ES-I3 (cell line): Measurements from ENCODE around the gene NT5C3A.
"Not testable (repeated sequence)": the region's sequence is repeated elsewhere in the genome, so short reads cannot be mapped to it uniquely, and the experiment has no call there.

ENCODE experiments used
- H3K36me3 ChIP-seq: 2 replicates; pipeline ENCODE4 v1.6.1; 2013; ENCODE audit warnings: mild to moderate bottlenecking, low read length, control low read depth, moderate library complexity; ENCODE audit not compliant: insufficient read depth
- H3K4me1 ChIP-seq: 2 replicates; pipeline ENCODE4 v1.6.1; 2013; ENCODE audit warnings: mild to moderate bottlenecking, control low read depth, low read length; ENCODE audit not compliant: insufficient read depth
- H3K9ac ChIP-seq: 2 replicates; pipeline ENCODE4 v1.6.1; 2013; ENCODE audit warnings: low read depth, mild to moderate bottlenecking, low read length, moderate library complexity
- H3K9me3 ChIP-seq: 2 replicates; pipeline ENCODE4 v1.6.1; 2013; ENCODE audit warnings: mild to moderate bottlenecking, low read length, moderate library complexity; ENCODE audit not compliant: control insufficient read depth, insufficient read depth

NT5C3A gene

DNA sequence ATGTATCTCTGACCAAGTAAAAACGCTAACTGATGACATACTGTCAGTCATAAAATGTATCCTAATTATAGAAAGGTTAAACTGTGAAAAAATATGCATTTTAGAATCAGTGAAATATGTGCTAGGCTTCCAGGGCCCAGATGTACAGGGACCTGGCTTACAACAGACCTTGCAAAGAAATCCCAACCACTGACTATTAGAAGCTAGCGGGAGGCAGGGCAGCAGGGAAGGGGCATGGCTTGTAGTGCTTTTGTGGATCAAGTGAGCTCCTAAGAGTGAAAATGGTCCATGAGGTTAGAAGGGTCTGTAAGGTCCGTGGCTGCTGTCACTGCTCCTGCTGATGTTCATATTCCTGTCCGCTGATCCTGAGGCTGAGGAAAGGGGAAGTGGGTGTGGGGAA, 64.6 kb downstream of the NT5C3A start:
- H3K36me3 ChIP-seq, H3K4me1 ChIP-seq, H3K9me3 ChIP-seq, H3K9ac ChIP-seq: not testable (repeated sequence)

DNA sequence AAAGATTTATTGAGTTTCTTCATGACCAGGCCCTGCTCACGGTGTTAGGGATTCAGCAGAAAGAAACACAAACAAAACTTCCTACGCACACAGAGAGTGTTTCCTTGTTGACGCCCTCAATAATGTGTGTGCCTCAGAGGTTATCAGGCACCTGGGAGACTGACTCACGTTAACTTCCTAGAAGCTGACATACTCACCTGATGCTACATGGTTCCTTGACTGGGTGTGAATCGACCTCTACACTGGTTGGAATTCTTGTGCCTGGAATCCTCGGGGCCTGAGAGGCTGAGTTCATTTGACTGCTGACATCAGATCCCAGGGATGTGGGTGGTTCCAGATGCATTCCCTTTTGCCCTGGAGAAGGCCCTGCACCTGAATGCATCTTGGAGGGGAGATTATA, 69.8 kb downstream of the NT5C3A start:
- H3K4me1 ChIP-seq, H3K36me3 ChIP-seq: not testable (repeated sequence)

GRCh38 chr7:32991975-32992700, 70.4 kb downstream of the NT5C3A start:
- H3K9ac ChIP-seq, H3K4me1 ChIP-seq, H3K36me3 ChIP-seq, H3K9me3 ChIP-seq: not testable (repeated sequence)

More for the DNA sequence above, 69.8 kb downstream of the NT5C3A start:
- H3K9ac ChIP-seq, H3K9me3 ChIP-seq: not testable (repeated sequence)

DNA sequence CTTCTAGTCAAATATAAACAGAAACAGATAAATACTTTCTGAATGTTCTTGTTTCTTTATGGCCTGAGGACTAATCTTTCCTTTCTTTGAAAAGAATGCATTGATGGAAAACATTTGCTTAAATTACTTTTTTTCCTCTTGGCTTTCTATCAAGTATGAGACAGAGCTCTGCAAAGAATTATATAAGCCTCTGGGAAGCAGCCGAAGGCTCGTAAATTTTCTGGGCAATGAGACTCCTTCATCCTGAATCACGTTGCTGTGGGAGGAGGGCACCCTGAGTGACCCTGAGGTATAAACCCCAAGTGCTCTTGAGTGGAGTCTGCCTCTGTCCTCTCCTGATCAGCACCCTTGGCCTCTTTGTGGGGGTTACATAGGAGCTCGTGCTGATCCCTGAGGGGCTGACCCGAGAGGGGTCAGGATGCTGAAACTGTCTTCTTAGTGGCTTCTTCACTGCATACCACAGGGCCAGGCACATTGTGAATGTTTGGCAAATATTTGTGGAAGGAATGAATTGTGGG, 71.4 kb downstream of the NT5C3A start:
- not testable (repeated sequence) for H3K9me3 ChIP-seq, H3K36me3 ChIP-seq, H3K9ac ChIP-seq, H3K4me1 ChIP-seq

DNA sequence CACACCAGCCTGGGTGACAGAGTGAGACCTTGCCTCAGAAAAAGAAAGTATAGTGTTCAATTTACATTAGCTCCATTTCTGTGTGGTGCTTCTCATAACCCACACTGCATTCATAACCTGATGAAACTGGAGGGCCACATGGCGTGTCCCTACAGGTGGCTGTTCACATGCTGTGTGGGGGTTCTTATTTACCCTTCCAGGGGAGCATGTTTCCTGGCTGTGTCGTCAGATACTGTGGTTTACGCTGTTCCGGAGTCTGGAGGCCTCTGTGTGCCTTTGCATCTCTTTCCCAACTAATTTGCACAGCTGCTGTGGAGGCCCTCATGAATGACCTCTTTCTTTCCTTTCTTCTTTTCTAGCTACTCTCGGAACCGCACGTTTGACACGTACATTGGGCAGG, 74.4 kb downstream of the NT5C3A start:
- H3K9me3 ChIP-seq, H3K4me1 ChIP-seq, H3K9ac ChIP-seq, H3K36me3 ChIP-seq: not testable (repeated sequence)

GRCh38 chr7:32979902-32980301, 82.7 kb downstream of the NT5C3A start:
- H3K9ac ChIP-seq, H3K36me3 ChIP-seq, H3K4me1 ChIP-seq, H3K9me3 ChIP-seq: not testable (repeated sequence)

DNA sequence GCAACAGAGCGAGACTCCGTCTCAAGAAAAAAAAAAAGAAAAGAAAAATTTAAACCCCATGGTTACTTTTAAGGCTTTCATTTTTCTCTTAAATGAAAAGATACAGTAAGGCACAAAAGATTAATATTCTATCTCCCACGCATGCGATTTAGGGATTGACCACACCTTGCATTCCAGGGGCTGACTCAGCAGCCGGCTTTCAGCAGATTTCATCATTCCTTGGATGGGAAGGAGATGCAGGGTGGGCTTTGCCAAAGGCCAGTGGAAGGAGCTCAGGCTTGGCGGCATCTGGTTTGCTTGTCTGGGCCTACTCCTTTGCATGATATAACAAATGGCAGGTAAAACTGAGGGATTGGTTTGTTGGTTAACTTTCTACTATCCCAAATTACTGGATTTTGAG, 83.3 kb downstream of the NT5C3A start:
- H3K4me1 ChIP-seq, H3K36me3 ChIP-seq, H3K9me3 ChIP-seq, H3K9ac ChIP-seq: not testable (repeated sequence)

DNA sequence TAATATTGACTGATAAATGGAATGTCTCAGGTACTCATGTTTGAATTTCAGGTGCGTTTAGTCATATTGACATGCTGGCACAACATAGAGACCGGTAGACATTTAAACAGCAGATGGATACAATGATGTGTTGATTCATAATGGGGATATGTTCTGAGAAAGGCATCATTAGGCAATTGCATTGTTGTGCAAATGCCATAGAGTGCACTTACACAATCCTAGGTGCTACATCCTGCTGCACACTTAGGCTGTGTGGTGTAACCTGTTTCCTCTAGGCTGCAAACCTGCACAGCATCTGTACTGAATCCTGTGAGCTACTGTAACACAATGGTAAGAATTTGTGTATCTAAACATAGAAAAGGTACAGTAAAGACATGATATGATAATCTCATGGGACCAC, 85.4 kb downstream of the NT5C3A start:
- not testable (repeated sequence) for H3K36me3 ChIP-seq, H3K9me3 ChIP-seq, H3K4me1 ChIP-seq, H3K9ac ChIP-seq

GRCh38 chr7:32971967-32972366, 90.6 kb downstream of the NT5C3A start:
- H3K4me1 ChIP-seq, H3K9me3 ChIP-seq, H3K36me3 ChIP-seq, H3K9ac ChIP-seq: not testable (repeated sequence)

- not testable (repeated sequence) for H3K9me3 ChIP-seq, H3K4me1 ChIP-seq, H3K9ac ChIP-seq, H3K36me3 ChIP-seq
Observed at GRCh38 chr7:32967268-32967582, 95.4 kb downstream of the NT5C3A start.

GRCh38 chr7:32966489-32967267, 95.9 kb downstream of the NT5C3A start:
- H3K36me3 ChIP-seq, H3K9me3 ChIP-seq, H3K4me1 ChIP-seq, H3K9ac ChIP-seq: not testable (repeated sequence)

GRCh38 chr7:32964461-32965159, 98.0 kb downstream of the NT5C3A start:
- not testable (repeated sequence) for H3K36me3 ChIP-seq, H3K9ac ChIP-seq, H3K4me1 ChIP-seq, H3K9me3 ChIP-seq
